A673 (cell line): ENCODE results near the gene CEACAM5. TPM values are rescaled to one million over a fixed set of nuclear protein-coding genes. Genes with fewer than 3 reads are reported as not detected.

Source experiments
- BruUV-seq: library from RNA; stranded (reverse); fragments of 400-500 nt; replicated peaks from 2 replicates; lab custom pipeline; 2021; lab: Mats Ljungman, UMichigan
- CTCF ChIA-PET: fragments of 300-600 bp; sonication (Branson Sonifier 250); formaldehyde crosslinking; loops from one replicate; lab custom pipeline; 2022; ENCODE audit warnings: antibody characterized with exemption; lab: Charles Lee
- POLR2A ChIA-PET: fragments of 300-600 bp; sonication (Branson Sonifier 250); formaldehyde crosslinking; loops from one replicate; lab custom pipeline; 2022; ENCODE audit warnings: antibody characterized with exemption; ENCODE audit not compliant: low non-redundant PET; lab: Charles Lee
- DNase-seq: peaks from one replicate; pipeline ENCODE4 v3.0.0-alpha.2; 2015; ENCODE audit warnings: low spot score
- H3K27ac ChIP-seq: fragments of 200-600 bp; sonication (generic); 2 replicates; pipeline ENCODE4 v1.5.1; 2016; ENCODE audit warnings: mixed run types, low read depth, mild to moderate bottlenecking, mixed read lengths, antibody characterized with exemption, low read length; ENCODE audit not compliant: poor library complexity, severe bottlenecking
- H3K27me3 ChIP-seq: fragments of 200-600 bp; sonication (generic); replicated peaks from 2 replicates; pipeline ENCODE4 v1.6.1; 2017; ENCODE audit warnings: mixed run types, low read depth, mild to moderate bottlenecking, mixed read lengths, antibody characterized with exemption, low read length; ENCODE audit not compliant: insufficient read depth, poor library complexity
- H3K36me3 ChIP-seq: fragments of 200-600 bp; sonication (generic); 2 replicates; pipeline ENCODE4 v1.6.1; 2016; ENCODE audit warnings: mixed run types, mild to moderate bottlenecking, mixed read lengths, antibody characterized with exemption, low read length; ENCODE audit not compliant: insufficient read depth, poor library complexity, severe bottlenecking
- H3K4me1 ChIP-seq: fragments of 200-600 bp; sonication (generic); 2 replicates; pipeline ENCODE4 v1.6.1; 2017; ENCODE audit warnings: mixed run types, mild to moderate bottlenecking, mixed read lengths, antibody characterized with exemption, low read length; ENCODE audit not compliant: insufficient read depth, poor library complexity, severe bottlenecking
- H3K4me3 ChIP-seq: fragments of 200-600 bp; sonication (generic); 2 replicates; pipeline ENCODE4 v1.5.1; 2016; ENCODE audit warnings: low read depth, mixed run types, mild to moderate bottlenecking, mixed read lengths, low read length; ENCODE audit not compliant: poor library complexity, severe bottlenecking
- H3K9me3 ChIP-seq: fragments of 200-600 bp; sonication (generic); 2 replicates; pipeline ENCODE4 v1.6.1; 2016; ENCODE audit warnings: mixed run types, low read depth, mild to moderate bottlenecking, mixed read lengths, antibody characterized with exemption, low read length; ENCODE audit not compliant: poor library complexity, severe bottlenecking
- EZH2 ChIP-seq: fragments of 200-600 bp; sonication (generic); IDR thresholded peaks from 2 replicates; pipeline ENCODE4 v1.6.1; 2017; ENCODE audit warnings: borderline replicate concordance, low read depth, mild to moderate bottlenecking, mixed read lengths, antibody characterized with exemption, low read length; ENCODE audit not compliant: poor library complexity, severe bottlenecking
- intact Hi-C: fragments of 100-400 bp; cut with micrococcal nuclease; formaldehyde crosslinking; loops from one replicate; pipeline ENCODE4 v1.10.0; 2022; ENCODE audit not compliant: unreplicated experiment
- total RNA-seq: library from RNA; stranded (reverse); gene quantifications from 2 replicates; pipeline ENCODE4 v1.2.3, GENCODE V29; 2021
- TF ChIP-seq, protein P1 (sequence below): fragments of 300-800, 200-600 bp; sonication (generic); conservative IDR thresholded peaks from 2 replicates; pipeline ENCODE4 v1.5.1; 2017; ENCODE audit warnings: low read depth, mild to moderate bottlenecking, antibody characterized with exemption, low read length, moderate library complexity, mixed read lengths

Gene CEACAM5
- total RNA-seq, 1 experiment from 2014 or later: 0.54 TPM

DNA sequence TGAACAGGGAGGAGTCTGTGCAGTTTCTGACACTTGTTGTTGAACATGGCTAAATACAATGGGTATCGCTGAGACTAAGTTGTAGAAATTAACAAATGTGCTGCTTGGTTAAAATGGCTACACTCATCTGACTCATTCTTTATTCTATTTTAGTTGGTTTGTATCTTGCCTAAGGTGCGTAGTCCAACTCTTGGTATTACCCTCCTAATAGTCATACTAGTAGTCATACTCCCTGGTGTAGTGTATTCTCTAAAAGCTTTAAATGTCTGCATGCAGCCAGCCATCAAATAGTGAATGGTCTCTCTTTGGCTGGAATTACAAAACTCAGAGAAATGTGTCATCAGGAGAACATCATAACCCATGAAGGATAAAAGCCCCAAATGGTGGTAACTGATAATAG is 63.0 kb downstream of the CEACAM5 start:
- CTCF ChIA-PET: no interaction called here
- BruUV-seq: no TSS peak
- Histone ChIP-seq H3K27me3 (no peaks in the 10 kb centered on the region), H3K36me3 (no peaks in the 10 kb centered on the region), H3K4me1 (no peaks in the 10 kb centered on the region), H3K4me3 (no peak overlapping the region), H3K27ac (no peak overlapping the region), H3K9me3 (no peaks in the 10 kb centered on the region)
- TF ChIP-seq, protein P1, sequence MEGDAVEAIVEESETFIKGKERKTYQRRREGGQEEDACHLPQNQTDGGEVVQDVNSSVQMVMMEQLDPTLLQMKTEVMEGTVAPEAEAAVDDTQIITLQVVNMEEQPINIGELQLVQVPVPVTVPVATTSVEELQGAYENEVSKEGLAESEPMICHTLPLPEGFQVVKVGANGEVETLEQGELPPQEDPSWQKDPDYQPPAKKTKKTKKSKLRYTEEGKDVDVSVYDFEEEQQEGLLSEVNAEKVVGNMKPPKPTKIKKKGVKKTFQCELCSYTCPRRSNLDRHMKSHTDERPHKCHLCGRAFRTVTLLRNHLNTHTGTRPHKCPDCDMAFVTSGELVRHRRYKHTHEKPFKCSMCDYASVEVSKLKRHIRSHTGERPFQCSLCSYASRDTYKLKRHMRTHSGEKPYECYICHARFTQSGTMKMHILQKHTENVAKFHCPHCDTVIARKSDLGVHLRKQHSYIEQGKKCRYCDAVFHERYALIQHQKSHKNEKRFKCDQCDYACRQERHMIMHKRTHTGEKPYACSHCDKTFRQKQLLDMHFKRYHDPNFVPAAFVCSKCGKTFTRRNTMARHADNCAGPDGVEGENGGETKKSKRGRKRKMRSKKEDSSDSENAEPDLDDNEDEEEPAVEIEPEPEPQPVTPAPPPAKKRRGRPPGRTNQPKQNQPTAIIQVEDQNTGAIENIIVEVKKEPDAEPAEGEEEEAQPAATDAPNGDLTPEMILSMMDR: no peak
- no peak for TF ChIP-seq EZH2
- intact Hi-C loops: no loop called here
- POLR2A ChIA-PET: no interaction called here
- DNase-seq: no peak

DNA sequence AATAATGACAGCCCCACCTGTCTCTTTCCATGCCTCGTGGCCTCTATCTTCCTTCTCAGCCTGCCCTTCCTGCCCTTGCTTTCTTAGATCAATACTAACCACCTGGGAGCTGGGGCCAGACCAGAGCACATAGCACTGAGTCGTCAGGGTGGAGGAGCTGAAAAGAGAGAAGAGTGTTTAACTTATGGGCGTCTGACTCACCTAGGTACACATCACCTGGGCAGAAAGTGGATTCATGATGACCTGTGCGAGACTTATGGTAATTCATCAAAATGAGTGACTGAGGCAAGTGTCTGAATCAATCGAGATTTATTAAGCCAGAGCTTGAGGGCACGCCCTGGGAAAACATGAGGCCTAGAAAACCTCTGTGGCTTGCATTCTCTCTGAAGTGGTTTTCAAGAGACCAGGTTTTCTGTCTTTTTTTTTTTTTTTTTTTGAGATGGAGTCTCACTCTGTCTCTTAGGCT is 66.1 kb downstream of the CEACAM5 start:
- TF ChIP-seq, protein P1: no peak
- no peak for TF ChIP-seq EZH2
- no TSS peak for BruUV-seq
- POLR2A ChIA-PET: no interaction called here
- intact Hi-C loops: no loop called here
- Histone ChIP-seq H3K36me3 (no peaks in the 10 kb centered on the region), H3K4me3 (no peak overlapping the region), H3K27ac (no peak overlapping the region), H3K9me3 (no peaks in the 10 kb centered on the region), H3K4me1 (no peaks in the 10 kb centered on the region), H3K27me3 (no peaks in the 10 kb centered on the region)
- DNase-seq: no peak
- CTCF ChIA-PET: interaction anchor here (1.2 kb wide), 1 partner anchor 19 kb away, joined by 6 read pairs; no protein-coding TSS in a partner anchor

DNA sequence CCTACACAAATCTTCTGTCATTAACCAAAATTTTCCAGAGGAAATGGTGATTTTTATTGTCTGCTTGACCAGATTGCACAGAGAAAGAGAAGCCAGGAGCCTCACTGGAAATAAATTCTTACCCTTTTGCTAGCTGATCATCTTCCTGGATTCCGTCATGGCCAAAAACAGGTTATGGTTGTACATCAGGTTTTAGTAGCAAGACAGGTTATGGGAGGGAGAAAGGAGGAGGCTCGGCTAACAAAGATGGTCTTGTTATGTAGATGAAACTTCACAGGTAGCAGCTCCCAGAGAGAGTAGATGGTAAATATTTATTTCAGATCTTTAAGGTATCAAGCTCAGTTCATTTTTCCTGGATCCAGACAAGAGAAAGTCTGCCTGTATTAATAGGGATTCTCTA is 68.3 kb downstream of the CEACAM5 start:
- DNase-seq: no peak
- POLR2A ChIA-PET: no interaction called here
- Histone ChIP-seq H3K4me3 (no peak overlapping the region), H3K36me3 (no peaks in the 10 kb centered on the region), H3K27me3 (no peaks in the 10 kb centered on the region), H3K27ac (no peak overlapping the region), H3K4me1 (no peaks in the 10 kb centered on the region), H3K9me3 (no peaks in the 10 kb centered on the region)
- CTCF ChIA-PET: no interaction called here
- intact Hi-C loops: no loop called here
- no peak for TF ChIP-seq EZH2
- TF ChIP-seq, protein P1: no peak
- BruUV-seq: no TSS peak

Other genes with a start within 250 kb of the CEACAM5 start
- gene CEACAM21, start 132.5 kb upstream of the CEACAM5 start, total RNA-seq: 4.3 and 6.1 TPM in 2 replicates
- gene CEACAM4, start 81.6 kb upstream of the CEACAM5 start, total RNA-seq: not detected in 2 replicates
- gene CEACAM7, start 20.4 kb upstream of the CEACAM5 start, total RNA-seq: 0.43 and 0.44 TPM in 2 replicates
- gene CEACAM6, start 46.9 kb downstream of the CEACAM5 start, total RNA-seq: 2.1 and 2.4 TPM in 2 replicates
- gene CEACAM3, start 88.0 kb downstream of the CEACAM5 start, total RNA-seq: not detected in 2 replicates
- not detected in 2 replicates for gene LYPD4, start 136.1 kb downstream of the CEACAM5 start, total RNA-seq
- not detected in 2 replicates for gene DMRTC2, start 136.4 kb downstream of the CEACAM5 start, total RNA-seq
- gene RPS19, start 151.6 kb downstream of the CEACAM5 start, total RNA-seq: 2,479 and 2,559 TPM in 2 replicates
- 14.4 and 17.8 TPM in 2 replicates for gene CD79A, start 168.7 kb downstream of the CEACAM5 start, total RNA-seq
- gene ARHGEF1, start 174.6 kb downstream of the CEACAM5 start, total RNA-seq: 159 and 164 TPM in 2 replicates
- gene ERFL, start 219.8 kb downstream of the CEACAM5 start, total RNA-seq: 0.95 and 1.2 TPM in 2 replicates